ENCODE results near the gene C16orf95.

- no peak for TF ChIP-seq POLR2A (IDR thresholded peaks at IDR 0.05)
- no peak for TF ChIP-seq CTCF (IDR thresholded peaks at IDR 0.05)
These were observed 13.7 kb downstream of the C16orf95 start for GRCh38 chr16:87303431-87303930.
